MCF 10A (cell line): ENCODE measurements around the gene TRPM6. TPM values are rescaled to one million over a fixed set of nuclear protein-coding genes. Genes with fewer than 3 reads are reported as not detected.

Experiments
- BruUV-seq: library from RNA; stranded (reverse); fragments of 400-500 nt; replicated peaks from 2 replicates; lab custom pipeline; 2021; lab: Mats Ljungman, UMichigan
- CTCF ChIA-PET: fragments of 300-600 bp; sonication (Branson Sonifier 250); formaldehyde crosslinking; extraction: SDS; loops from one replicate; lab custom pipeline; 2021; ENCODE audit warnings: antibody characterized with exemption, inconsistent platforms; lab: Yijun Ruan, JAX
- POLR2A ChIA-PET: fragments of 300-600, 350-650 bp; sonication (Branson Sonifier 250); formaldehyde crosslinking; extraction: SDS; loops from one replicate; lab custom pipeline; 2020; ENCODE audit warnings: antibody characterized with exemption, inconsistent platforms; lab: Yijun Ruan, JAX
- DNase-seq: peaks from one replicate; pipeline ENCODE4 v3.0.0-alpha.2; 2018; ENCODE audit not compliant: unreplicated experiment
- H3K27ac Mint-ChIP-seq: one replicate; pipeline ENCODE4 v1.8.0; 2022; ENCODE audit warnings: mild to moderate bottlenecking, low read depth, mixed read lengths; ENCODE audit not compliant: unreplicated experiment
- H3K27me3 Mint-ChIP-seq: one replicate; pipeline ENCODE4 v1.8.0; 2022; ENCODE audit warnings: mixed read lengths; ENCODE audit not compliant: insufficient read depth, unreplicated experiment
- H3K36me3 Mint-ChIP-seq: one replicate; pipeline ENCODE4 v1.8.0; 2022; ENCODE audit warnings: mild to moderate bottlenecking, moderate library complexity, mixed read lengths; ENCODE audit not compliant: insufficient read depth, unreplicated experiment
- H3K4me1 Mint-ChIP-seq: one replicate; pipeline ENCODE4 v1.8.0; 2022; ENCODE audit warnings: mixed read lengths; ENCODE audit not compliant: insufficient read depth, unreplicated experiment
- H3K4me3 Mint-ChIP-seq: one replicate; pipeline ENCODE4 v1.8.0; 2022; ENCODE audit warnings: mild to moderate bottlenecking, moderate library complexity, mixed read lengths; ENCODE audit not compliant: unreplicated experiment
- H3K9me3 Mint-ChIP-seq: one replicate; pipeline ENCODE4 v1.8.0; 2022; ENCODE audit warnings: mixed read lengths; ENCODE audit not compliant: unreplicated experiment
- intact Hi-C: fragments of 100-400 bp; cut with micrococcal nuclease; formaldehyde crosslinking; loops from 2 replicates; pipeline ENCODE4 v1.14.1; 2022
- total RNA-seq: library from RNA; stranded (reverse); gene quantifications from 2 replicates; pipeline ENCODE4 v1.2.3, GENCODE V29; 2022
- TF ChIP-seq, protein P1 (sequence below): fragments of 200-600 bp; IDR thresholded peaks from one replicate; pipeline ENCODE4 v1.8.0; 2022; ENCODE audit warnings: antibody characterized with exemption, mild to moderate bottlenecking; ENCODE audit not compliant: unreplicated experiment

TRPM6 gene
- total RNA-seq, 1 experiment from 2014 or later, result not detected

DNA sequence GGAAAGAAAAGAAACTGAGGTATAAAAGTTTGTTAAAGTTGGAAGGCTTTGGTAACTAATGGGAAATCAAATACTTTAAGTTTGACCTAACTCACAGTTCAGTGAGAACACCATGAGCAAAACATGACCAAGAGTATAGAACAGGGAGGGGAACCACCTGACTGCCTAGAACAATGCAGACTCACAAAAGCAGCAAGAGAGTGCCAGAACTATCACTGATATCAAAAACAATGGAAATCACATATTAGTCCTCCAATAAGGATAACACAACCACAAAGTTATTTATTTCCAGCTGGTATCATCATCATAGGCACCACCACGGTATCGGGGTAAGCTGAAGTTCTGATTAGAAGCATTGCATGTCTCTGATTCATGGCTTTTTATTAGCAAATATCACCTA is 77.5 kb downstream of the TRPM6 start:
- intact Hi-C loops, result no loop called here
- peaks cover 9% of the 10 kb centered on the region for H3K27me3 Mint-ChIP-seq
- TF ChIP-seq, protein P1, sequence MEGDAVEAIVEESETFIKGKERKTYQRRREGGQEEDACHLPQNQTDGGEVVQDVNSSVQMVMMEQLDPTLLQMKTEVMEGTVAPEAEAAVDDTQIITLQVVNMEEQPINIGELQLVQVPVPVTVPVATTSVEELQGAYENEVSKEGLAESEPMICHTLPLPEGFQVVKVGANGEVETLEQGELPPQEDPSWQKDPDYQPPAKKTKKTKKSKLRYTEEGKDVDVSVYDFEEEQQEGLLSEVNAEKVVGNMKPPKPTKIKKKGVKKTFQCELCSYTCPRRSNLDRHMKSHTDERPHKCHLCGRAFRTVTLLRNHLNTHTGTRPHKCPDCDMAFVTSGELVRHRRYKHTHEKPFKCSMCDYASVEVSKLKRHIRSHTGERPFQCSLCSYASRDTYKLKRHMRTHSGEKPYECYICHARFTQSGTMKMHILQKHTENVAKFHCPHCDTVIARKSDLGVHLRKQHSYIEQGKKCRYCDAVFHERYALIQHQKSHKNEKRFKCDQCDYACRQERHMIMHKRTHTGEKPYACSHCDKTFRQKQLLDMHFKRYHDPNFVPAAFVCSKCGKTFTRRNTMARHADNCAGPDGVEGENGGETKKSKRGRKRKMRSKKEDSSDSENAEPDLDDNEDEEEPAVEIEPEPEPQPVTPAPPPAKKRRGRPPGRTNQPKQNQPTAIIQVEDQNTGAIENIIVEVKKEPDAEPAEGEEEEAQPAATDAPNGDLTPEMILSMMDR, result no peak
- no TSS peak for BruUV-seq
- H3K36me3 Mint-ChIP-seq, result no peaks in the 10 kb centered on the region
- H3K27ac Mint-ChIP-seq, result no peak overlapping the region
- ChIA-PET CTCF (interaction anchor here (1.4 kb wide), 1 partner anchor 33 kb away, joined by 3 read pairs; no protein-coding TSS in a partner anchor), POLR2A (no interaction called here)
- DNase-seq, result no peak
- H3K9me3 Mint-ChIP-seq, result no peaks in the 10 kb centered on the region
- no peaks in the 10 kb centered on the region for H3K4me1 Mint-ChIP-seq
- H3K4me3 Mint-ChIP-seq, result no peak overlapping the region

DNA sequence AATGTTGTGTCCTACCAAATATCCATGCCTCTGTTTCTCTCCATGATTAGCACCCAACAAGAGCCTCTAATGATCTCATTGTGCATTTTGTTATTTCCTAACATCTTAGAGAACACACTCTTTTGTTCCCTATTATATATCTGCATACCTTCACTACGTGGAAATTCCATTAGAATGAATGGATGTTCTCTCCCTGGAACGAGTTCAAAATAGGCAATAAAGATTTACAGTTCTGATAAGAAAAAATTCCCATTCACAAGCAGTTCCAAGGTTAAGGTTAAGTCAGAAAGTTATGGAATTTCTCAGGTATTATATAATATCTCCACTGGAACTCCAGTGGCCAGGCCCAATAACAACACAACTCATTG is 83.7 kb downstream of the TRPM6 start:
- Mint-ChIP-seq H3K9me3 (no peaks in the 10 kb centered on the region), H3K27ac (no peak overlapping the region), H3K27me3 (no peaks in the 10 kb centered on the region), H3K36me3 (no peaks in the 10 kb centered on the region), H3K4me1 (peaks cover 13% of the 10 kb centered on the region), H3K4me3 (no peak overlapping the region)
- TF ChIP-seq, protein P1, result no peak
- intact Hi-C loops, result no loop called here
- ChIA-PET CTCF (interaction anchor here (1.1 to 1.5 kb wide), 2 partner anchors 12 to 30 kb away, joined by 5 to 6 read pairs; no protein-coding TSS in a partner anchor), POLR2A (interaction anchor here (1.1 kb wide), 1 partner anchor 12 kb away, joined by 6 read pairs; no protein-coding TSS in a partner anchor)
- no TSS peak for BruUV-seq
- peak; percentile 43 for DNase-seq

DNA sequence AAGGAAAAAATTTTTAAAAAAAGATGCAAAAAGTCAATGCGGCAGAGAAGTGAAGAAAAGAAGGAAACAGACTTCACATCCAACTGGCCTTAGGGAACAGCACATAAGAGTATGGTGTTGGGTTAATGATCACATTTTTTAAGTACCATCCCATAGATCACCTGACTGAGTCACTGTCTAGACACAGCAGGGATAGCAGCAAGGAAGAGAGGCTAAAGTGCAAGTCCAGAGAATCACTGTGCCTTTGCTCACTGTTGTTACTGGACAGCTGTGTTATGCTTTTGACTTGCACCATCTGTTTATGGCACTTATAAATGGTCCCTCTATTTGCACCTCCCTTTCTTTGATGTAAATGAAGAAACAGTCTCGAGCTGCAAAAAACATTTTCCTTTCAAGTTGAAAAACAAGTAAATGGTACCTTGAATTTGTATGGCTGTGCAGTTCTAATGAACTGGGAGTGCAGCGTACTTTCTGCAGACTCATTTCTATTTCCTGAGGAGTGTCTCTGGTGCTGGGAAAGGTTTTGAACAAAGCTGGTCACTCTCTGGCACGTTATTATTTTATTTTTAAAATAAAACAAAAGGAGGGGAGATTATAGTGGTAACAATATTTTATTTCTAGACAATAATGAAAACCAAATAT is 84.2 kb downstream of the TRPM6 start:
- peaks cover 13% of the 10 kb centered on the region for H3K4me1 Mint-ChIP-seq
- no peak overlapping the region for H3K27ac Mint-ChIP-seq
- H3K27me3 Mint-ChIP-seq, result no peaks in the 10 kb centered on the region
- no peaks in the 10 kb centered on the region for H3K36me3 Mint-ChIP-seq
- TF ChIP-seq, protein P1, result no peak
- no TSS peak for BruUV-seq
- intact Hi-C loops, result no loop called here
- no peak overlapping the region for H3K4me3 Mint-ChIP-seq
- H3K9me3 Mint-ChIP-seq, result no peaks in the 10 kb centered on the region
- peak; percentile 8 for DNase-seq
- ChIA-PET POLR2A (interaction anchor here (1.1 kb wide), 1 partner anchor 12 kb away, joined by 6 read pairs; no protein-coding TSS in a partner anchor), CTCF (interaction anchor here (1.1 to 1.5 kb wide), 2 partner anchors 12 to 29 kb away, joined by 5 to 6 read pairs; no protein-coding TSS in a partner anchor)

DNA sequence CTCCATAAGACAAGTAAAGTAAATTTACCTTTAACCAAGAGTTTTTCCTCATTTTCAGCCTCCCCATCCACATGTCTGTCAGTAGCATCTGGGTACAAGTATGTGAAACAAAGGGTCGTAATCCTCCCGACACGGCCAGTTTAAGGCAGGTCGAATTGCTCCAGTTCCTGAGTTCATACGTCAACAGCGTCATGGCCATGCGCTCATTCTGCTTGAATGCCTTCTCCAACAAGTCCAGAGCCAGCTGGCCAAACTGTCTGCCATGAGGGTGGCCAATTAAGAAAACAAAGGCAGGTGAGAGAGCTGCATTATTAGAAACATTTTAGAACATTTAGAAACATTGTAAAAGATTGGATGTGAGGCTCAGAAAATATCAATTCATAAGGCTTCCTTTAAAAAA is 87.5 kb downstream of the TRPM6 start:
- no peaks in the 10 kb centered on the region for H3K36me3 Mint-ChIP-seq
- no peak overlapping the region for H3K4me3 Mint-ChIP-seq
- no peaks in the 10 kb centered on the region for H3K9me3 Mint-ChIP-seq
- BruUV-seq, result no TSS peak
- intact Hi-C loops, result no loop called here
- peaks cover 13% of the 10 kb centered on the region for H3K4me1 Mint-ChIP-seq
- no peaks in the 10 kb centered on the region for H3K27me3 Mint-ChIP-seq
- DNase-seq, result no peak
- POLR2A ChIA-PET, result interaction anchor here (0.6 kb wide), 1 partner anchor 154 kb away, joined by 3 read pairs; no protein-coding TSS in a partner anchor
- CTCF ChIA-PET, result interaction anchor here (0.6 to 1.3 kb wide), 7 partner anchors 23 to 1599 kb away, joined by 3 to 6 read pairs (median 3); partner anchors contain the start of gene C9orf40
- H3K27ac Mint-ChIP-seq, result no peak overlapping the region
- TF ChIP-seq, protein P1, result no peak
